GM23338 (cell line): ENCODE results near the gene MAPK12. TPM values are rescaled to one million over a fixed set of nuclear protein-coding genes. Genes with fewer than 3 reads are reported as not detected.

Source experiments
- JUNB ChIP-seq: IDR thresholded peaks from one replicate; pipeline ENCODE4 v1.6.1; 2016; ENCODE audit warnings: antibody characterized with exemption; ENCODE audit not compliant: unreplicated experiment
- polyA plus RNA-seq: library from polyadenylated mRNA; unstranded; fragments of >200 nt; fragmentation: Nextera tagmentation; extraction: Ambion mirVana; gene quantifications from 2 replicates; pipeline ENCODE4 v1.2.1, GENCODE V29; 2016
- total RNA-seq: library from RNA; depleted of rRNA; stranded (reverse); fragments of >200 nt; shearing (Covaris generic); gene quantifications from 2 replicates; pipeline ENCODE4 v1.2.3, GENCODE V29; 2014; rRNA removed
- TF ChIP-seq, protein P1 (sequence below): fragments of 250-450 bp; sonication (Bioruptor Pico); IDR thresholded peaks from 2 replicates; pipeline ENCODE4 v1.5.0; 2020; ENCODE audit warnings: mild to moderate bottlenecking, moderate library complexity

The MAPK12 gene
- total and polyA plus RNA-seq, 2 experiments from 2014 or later, result 10.4 to 26.1 TPM

GRCh38 chr22:50203288-50203687 is 58.2 kb downstream of the MAPK12 start (continued):
- TF ChIP-seq, protein P1, sequence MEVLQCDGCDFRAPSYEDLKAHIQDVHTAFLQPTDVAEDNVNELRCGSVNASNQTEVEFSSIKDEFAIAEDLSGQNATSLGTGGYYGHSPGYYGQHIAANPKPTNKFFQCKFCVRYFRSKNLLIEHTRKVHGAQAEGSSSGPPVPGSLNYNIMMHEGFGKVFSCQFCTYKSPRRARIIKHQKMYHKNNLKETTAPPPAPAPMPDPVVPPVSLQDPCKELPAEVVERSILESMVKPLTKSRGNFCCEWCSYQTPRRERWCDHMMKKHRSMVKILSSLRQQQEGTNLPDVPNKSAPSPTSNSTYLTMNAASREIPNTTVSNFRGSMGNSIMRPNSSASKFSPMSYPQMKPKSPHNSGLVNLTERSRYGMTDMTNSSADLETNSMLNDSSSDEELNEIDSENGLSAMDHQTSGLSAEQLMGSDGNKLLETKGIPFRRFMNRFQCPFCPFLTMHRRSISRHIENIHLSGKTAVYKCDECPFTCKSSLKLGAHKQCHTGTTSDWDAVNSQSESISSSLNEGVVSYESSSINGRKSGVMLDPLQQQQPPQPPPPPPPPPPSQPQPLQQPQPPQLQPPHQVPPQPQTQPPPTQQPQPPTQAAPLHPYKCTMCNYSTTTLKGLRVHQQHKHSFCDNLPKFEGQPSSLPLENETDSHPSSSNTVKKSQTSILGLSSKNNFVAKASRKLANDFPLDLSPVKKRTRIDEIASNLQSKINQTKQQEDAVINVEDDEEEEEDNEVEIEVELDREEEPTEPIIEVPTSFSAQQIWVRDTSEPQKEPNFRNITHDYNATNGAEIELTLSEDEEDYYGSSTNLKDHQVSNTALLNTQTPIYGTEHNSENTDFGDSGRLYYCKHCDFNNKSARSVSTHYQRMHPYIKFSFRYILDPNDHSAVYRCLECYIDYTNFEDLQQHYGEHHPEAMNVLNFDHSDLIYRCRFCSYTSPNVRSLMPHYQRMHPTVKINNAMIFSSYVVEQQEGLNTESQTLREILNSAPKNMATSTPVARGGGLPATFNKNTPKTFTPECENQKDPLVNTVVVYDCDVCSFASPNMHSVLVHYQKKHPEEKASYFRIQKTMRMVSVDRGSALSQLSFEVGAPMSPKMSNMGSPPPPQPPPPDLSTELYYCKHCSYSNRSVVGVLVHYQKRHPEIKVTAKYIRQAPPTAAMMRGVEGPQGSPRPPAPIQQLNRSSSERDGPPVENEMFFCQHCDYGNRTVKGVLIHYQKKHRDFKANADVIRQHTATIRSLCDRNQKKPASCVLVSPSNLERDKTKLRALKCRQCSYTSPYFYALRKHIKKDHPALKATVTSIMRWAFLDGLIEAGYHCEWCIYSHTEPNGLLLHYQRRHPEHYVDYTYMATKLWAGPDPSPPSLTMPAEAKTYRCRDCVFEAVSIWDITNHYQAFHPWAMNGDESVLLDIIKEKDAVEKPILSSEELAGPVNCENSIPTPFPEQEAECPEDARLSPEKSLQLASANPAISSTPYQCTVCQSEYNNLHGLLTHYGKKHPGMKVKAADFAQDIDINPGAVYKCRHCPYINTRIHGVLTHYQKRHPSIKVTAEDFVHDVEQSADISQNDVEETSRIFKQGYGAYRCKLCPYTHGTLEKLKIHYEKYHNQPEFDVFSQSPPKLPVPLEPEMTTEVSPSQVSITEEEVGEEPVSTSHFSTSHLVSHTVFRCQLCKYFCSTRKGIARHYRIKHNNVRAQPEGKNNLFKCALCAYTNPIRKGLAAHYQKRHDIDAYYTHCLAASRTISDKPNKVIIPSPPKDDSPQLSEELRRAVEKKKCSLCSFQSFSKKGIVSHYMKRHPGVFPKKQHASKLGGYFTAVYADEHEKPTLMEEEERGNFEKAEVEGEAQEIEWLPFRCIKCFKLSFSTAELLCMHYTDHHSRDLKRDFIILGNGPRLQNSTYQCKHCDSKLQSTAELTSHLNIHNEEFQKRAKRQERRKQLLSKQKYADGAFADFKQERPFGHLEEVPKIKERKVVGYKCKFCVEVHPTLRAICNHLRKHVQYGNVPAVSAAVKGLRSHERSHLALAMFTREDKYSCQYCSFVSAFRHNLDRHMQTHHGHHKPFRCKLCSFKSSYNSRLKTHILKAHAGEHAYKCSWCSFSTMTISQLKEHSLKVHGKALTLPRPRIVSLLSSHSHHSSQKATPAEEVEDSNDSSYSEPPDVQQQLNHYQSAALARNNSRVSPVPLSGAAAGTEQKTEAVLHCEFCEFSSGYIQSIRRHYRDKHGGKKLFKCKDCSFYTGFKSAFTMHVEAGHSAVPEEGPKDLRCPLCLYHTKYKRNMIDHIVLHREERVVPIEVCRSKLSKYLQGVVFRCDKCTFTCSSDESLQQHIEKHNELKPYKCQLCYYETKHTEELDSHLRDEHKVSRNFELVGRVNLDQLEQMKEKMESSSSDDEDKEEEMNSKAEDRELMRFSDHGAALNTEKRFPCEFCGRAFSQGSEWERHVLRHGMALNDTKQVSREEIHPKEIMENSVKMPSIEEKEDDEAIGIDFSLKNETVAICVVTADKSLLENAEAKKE (CRISPR knock-in tag), result no peak
- TF ChIP-seq JUNB, result no peak

Other genes with a start within 250 kb of the MAPK12 start
- 0.31 TPM in 1 of 2 replicates, not detected in the other for gene IL17REL, start 248.9 kb downstream of the MAPK12 start, total RNA-seq
- not detected in 2 replicates for gene IL17REL, start 248.9 kb downstream of the MAPK12 start, polyA plus RNA-seq
- not detected in 2 replicates for gene TTLL8, start 203.4 kb downstream of the MAPK12 start, total RNA-seq
- gene TTLL8, start 203.4 kb downstream of the MAPK12 start, polyA plus RNA-seq, result not detected in 2 replicates
- gene MLC1, start 176.3 kb downstream of the MAPK12 start, total RNA-seq, result not detected in 2 replicates
- gene MLC1, start 176.3 kb downstream of the MAPK12 start, polyA plus RNA-seq, result not detected in 2 replicates
- 0.62 and 0.73 TPM in 2 replicates for gene MOV10L1, start 171.7 kb downstream of the MAPK12 start, total RNA-seq
- gene MOV10L1, start 171.7 kb downstream of the MAPK12 start, polyA plus RNA-seq, result 1.2 and 1.8 TPM in 2 replicates
- gene PANX2, start 91.0 kb downstream of the MAPK12 start, total RNA-seq, result 5.1 and 5.9 TPM in 2 replicates
- gene PANX2, start 91.0 kb downstream of the MAPK12 start, polyA plus RNA-seq, result 2.6 and 2.8 TPM in 2 replicates
- 58.6 and 66.1 TPM in 2 replicates for gene TRABD, start 75.8 kb downstream of the MAPK12 start, total RNA-seq
- gene TRABD, start 75.8 kb downstream of the MAPK12 start, polyA plus RNA-seq, result 40.8 and 44.1 TPM in 2 replicates
- gene SELENOO, start 60.7 kb downstream of the MAPK12 start, total RNA-seq, result 16.9 and 21.3 TPM in 2 replicates
- gene SELENOO, start 60.7 kb downstream of the MAPK12 start, polyA plus RNA-seq, result 6.8 and 8.6 TPM in 2 replicates
- gene TUBGCP6, start 16.7 kb downstream of the MAPK12 start, total RNA-seq, result 32.7 and 47.1 TPM in 2 replicates
- 18.6 TPM in 2 replicates for gene TUBGCP6, start 16.7 kb downstream of the MAPK12 start, polyA plus RNA-seq
- gene HDAC10, start 10.4 kb downstream of the MAPK12 start, total RNA-seq, result 32.4 and 41.9 TPM in 2 replicates
- 4.1 and 5.1 TPM in 2 replicates for gene HDAC10, start 10.4 kb downstream of the MAPK12 start, polyA plus RNA-seq
- gene MAPK11, start 8.7 kb upstream of the MAPK12 start, total RNA-seq, result 1.6 and 1.9 TPM in 2 replicates
- 0.34 and 0.78 TPM in 2 replicates for gene MAPK11, start 8.7 kb upstream of the MAPK12 start, polyA plus RNA-seq
- gene PLXNB2, start 46.0 kb upstream of the MAPK12 start, total RNA-seq, result 66.3 and 70.4 TPM in 2 replicates
- gene PLXNB2, start 46.0 kb upstream of the MAPK12 start, polyA plus RNA-seq, result 29.1 and 33.0 TPM in 2 replicates
- gene DENND6B, start 65.3 kb upstream of the MAPK12 start, total RNA-seq, result 1.3 TPM in 2 replicates
- gene DENND6B, start 65.3 kb upstream of the MAPK12 start, polyA plus RNA-seq, result 0.12 and 0.71 TPM in 2 replicates
- gene PPP6R2, start 81.6 kb upstream of the MAPK12 start, total RNA-seq, result 37.5 and 45.8 TPM in 2 replicates
- gene PPP6R2, start 81.6 kb upstream of the MAPK12 start, polyA plus RNA-seq, result 11.9 and 13.4 TPM in 2 replicates
- 83.2 and 85.4 TPM in 2 replicates for gene SBF1, start 213.4 kb upstream of the MAPK12 start, total RNA-seq
- 23.3 and 26.5 TPM in 2 replicates for gene SBF1, start 213.4 kb upstream of the MAPK12 start, polyA plus RNA-seq
- 7.1 and 12.8 TPM in 2 replicates for gene ADM2, start 219.9 kb upstream of the MAPK12 start, total RNA-seq
- gene ADM2, start 219.9 kb upstream of the MAPK12 start, polyA plus RNA-seq, result 3.3 and 3.5 TPM in 2 replicates
- 0.16 TPM in 1 of 2 replicates, not detected in the other for gene MIOX, start 225.2 kb upstream of the MAPK12 start, total RNA-seq
- not detected in 2 replicates for gene MIOX, start 225.2 kb upstream of the MAPK12 start, polyA plus RNA-seq
- 30.7 and 36.3 TPM in 2 replicates for gene LMF2, start 246.0 kb upstream of the MAPK12 start, total RNA-seq
- gene LMF2, start 246.0 kb upstream of the MAPK12 start, polyA plus RNA-seq, result 14.6 and 15.6 TPM in 2 replicates
- 76.1 and 77.5 TPM in 2 replicates for gene NCAPH2, start 246.5 kb upstream of the MAPK12 start, total RNA-seq
- 52.2 and 60.7 TPM in 2 replicates for gene NCAPH2, start 246.5 kb upstream of the MAPK12 start, polyA plus RNA-seq